GM19238 (cell line): ENCODE data around the gene CASP8.

ENCODE experiments used
- DNase-seq: peaks from one replicate; pipeline ENCODE4 v3.0.0; 2011; ENCODE audit warnings: low spot score; ENCODE audit not compliant: insufficient read length

CASP8 gene

GRCh38 chr2:201329409-201329808, 69.1 kb downstream of the CASP8 start:
- DNase-seq, result no peak
